Stimulated activated CD4-positive, alpha-beta T cell treated with anti-CD3 and anti-CD28 coated beads, Interleukin-4, amount 100 ng/mL, for 24 hours (primary cell): ENCODE data around the gene SLC12A7.
"Not testable (repeated sequence)": the region's sequence is repeated elsewhere in the genome, so short reads cannot be mapped to it uniquely, and the experiment has no call there.

Experiments used
- DNase-seq: peaks from one replicate; pipeline ENCODE4 v3.0.0-alpha.2; 2020

SLC12A7 gene

DNA sequence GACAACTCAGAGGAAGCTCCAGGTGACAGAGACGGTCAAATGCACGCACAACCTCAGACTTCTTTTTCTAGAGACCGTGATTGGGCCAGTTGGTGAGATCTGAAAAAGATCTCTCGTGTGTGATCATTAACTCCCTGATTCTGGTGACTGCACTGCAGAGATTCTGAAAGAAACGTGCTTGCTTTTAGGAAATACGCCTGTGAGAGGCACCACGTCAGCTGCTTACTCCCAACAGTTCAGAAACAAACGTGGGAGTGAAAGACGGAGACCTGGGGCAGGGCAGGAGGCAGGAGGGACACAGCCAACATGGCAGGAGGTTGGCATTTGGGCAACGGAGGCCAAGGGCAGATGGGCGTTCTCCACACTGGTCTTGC lies 15.9 kb downstream of the SLC12A7 start:
- no peak for DNase-seq

DNA sequence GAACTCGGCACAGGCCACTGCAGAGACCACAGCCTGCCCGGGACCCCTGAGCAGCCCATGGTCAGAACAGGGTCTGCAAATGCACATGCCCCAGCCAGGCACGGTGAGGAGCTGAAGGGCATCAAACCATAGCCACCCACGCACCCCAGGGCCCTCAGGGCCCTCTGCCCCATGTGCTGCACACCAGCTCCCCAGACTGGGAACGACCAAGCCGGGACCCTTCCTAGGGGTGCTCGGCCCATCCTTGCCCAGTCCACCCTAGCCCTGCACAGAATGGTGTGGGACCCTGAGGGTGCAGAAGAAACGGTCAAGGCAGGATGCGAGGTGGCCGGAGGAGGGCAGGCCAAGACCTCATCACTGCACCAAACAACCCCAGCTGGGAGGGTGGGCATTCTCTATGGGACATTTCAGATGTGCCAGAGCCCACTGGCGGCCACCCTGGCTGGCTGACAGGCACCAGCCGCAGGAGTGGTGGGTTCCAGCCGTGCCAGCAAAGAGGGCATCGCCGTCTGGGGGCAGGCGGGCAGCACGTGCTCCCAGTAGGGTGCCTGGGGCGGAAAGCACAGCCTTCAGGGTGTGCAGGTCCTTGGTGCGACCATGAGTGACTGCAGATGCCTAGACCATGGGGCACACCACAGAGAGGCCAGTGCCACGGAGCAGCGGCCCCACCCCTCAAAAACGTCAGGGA lies 16.4 kb downstream of the SLC12A7 start:
- DNase-seq, result no peak

DNA sequence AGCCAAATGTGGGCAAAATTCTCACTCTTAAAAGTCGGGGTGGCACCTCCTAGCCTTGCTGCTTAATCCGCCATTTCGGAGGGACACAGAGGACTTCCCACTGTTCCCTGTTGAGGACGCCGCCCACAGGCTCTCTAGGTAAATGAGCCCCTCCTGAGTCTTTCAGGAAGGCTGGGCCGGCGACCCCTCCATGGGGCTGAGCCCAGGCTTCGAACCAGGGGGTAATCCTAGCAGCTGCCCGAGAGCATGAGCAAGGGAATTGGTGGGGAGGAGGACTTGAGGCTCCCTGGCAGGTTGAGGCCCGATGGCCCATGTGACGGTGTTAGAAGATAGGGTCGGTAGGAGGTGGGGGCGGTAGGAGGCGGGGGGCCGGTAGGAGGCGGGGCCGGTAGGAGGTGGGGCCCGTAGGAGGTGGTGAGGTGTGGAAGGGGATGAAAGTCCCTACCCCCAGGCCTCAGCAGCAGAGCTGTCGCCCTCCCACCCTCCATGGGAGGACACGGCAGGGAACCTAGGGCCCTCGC lies 17.1 kb downstream of the SLC12A7 start:
- DNase-seq, result no peak

DNA sequence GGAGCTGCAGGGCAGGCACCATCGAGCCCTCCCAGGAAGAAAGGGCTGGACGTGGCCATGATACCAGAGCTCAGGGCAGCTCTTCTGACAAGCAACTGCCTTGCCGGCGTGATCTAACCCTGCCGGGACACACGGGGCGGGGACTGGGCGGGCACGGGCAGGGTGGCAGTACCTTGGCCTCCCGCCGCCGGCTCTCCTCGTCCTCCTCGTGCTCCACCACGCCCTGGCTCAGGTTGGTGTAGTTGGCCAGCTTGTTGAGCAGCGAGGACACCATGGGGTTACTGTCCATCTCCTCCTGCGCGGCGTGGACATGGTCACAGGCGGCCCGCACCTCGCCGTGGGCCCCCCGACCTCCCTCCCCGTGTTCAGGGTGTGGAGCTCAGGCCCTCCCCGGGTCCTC lies 18.5 kb downstream of the SLC12A7 start:
- no peak for DNase-seq

DNA sequence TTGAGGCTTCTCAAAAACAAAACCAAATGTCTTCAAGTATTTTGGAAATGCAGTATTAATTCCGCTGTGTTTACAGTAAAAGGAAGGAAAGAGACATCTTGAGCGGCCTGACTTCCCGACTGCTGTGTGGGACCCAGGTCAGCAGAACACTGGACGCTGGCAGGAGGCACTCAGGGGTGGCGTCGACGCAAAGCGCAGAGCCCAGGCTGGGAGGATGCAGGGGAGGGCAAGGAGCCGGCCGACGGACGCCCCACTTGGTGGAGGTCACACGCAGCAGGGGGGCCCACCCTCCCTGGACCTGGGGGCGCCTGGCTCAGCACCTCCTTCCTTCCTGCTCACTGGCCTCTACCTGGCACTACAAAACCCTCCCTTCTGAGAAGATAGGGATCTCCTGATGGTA lies 19.7 kb downstream of the SLC12A7 start:
- no peak for DNase-seq

DNA sequence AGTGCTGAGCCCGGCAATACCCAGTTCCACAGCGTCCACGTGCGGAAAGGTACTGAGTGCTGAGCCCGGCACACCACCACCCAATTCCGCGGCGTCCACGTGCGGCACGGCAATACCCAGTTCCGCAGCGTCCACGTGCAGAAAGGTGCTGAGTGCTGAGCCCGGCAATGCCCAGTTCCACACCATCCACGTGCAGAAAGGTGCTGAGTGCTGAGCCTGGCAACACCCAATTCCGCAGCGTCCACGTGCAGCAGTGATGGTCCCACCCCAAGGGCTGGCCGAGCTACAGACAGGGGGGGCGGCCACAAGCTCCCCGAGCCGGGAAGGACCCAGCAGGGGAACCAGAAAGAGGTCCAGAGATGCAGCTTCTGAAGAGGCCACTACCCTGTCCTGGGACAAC lies 20.2 kb downstream of the SLC12A7 start:
- DNase-seq, result no peak

DNA sequence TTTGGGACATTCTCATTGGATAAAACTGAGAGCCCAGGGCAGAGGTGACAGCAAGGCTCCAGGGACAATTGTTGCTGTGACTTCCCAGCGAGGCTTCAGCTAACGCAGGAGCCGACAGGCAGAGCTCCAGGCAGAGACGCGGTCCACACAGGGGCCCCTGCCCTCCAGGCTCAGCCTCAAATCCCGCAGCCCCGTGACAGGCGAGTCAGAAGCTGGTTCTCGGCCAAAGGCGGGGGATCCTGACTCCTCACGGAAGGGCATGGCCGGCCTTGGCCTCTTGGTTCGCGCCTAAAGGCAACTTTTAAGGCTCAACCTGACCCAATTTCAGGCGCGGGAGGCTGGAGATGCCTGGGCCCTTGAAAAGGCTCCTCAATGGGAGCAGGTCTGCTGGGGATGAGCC lies 21.3 kb downstream of the SLC12A7 start:
- no peak for DNase-seq

DNA sequence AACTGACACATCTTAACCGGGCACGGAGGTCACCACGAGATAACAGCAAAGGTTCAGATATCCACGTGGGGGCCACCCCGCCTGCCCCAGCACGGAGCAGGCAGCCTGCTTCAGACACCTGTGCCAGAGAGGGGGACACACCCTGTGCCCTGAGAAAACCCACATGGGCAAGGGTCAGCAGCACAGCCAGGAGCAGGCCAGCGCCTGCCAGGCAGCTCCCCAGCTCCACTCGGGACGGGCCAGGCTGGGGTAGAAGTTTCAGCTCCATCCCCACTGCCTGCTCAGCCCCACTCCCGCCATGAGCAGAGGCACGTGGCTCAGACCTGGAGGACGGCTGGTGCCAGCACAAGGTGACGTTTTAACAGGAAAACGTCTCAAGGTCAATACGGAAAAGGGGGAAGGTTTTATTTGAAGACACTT lies 22.2 kb downstream of the SLC12A7 start:
- DNase-seq, result no peak

DNA sequence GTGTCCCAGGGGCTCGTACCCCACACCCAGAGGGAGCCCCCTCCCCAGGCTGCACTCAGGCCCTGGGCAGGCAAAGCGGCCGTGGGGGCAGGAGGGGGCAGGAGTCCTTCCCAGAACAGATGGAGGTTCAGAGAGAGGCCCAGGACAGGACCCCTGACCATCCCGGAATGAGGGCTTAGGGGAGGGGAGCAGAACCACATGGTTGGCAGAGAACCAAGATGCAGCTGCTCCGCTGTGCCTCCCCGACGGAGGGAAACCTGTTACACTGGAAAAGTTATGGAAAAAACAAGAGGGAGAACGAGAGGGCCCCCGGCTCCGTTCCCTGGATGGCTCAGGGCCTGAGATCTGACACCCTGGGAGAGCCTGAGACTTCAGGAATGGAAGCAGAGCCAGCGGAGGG lies 22.7 kb downstream of the SLC12A7 start:
- DNase-seq, result no peak

DNA sequence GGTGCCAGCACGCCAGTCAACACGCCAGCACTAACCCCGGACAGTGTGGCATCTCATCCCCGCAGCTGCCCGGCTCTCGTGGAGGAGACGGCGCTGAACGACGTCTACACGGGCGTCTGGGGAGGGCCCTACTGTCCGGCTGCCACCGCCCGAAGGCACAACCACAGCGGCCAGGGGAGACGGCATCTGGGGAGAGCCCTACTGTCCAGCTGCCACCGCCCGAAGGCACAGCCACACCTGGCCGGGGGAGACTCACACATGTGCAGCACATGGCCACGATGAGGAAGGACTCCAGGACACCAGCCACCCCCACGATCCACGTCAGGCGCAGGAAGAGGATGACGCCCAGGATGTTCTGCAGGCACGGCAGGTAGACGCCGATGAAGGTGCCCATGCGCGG lies 23.1 kb downstream of the SLC12A7 start:
- DNase-seq, result no peak

DNA sequence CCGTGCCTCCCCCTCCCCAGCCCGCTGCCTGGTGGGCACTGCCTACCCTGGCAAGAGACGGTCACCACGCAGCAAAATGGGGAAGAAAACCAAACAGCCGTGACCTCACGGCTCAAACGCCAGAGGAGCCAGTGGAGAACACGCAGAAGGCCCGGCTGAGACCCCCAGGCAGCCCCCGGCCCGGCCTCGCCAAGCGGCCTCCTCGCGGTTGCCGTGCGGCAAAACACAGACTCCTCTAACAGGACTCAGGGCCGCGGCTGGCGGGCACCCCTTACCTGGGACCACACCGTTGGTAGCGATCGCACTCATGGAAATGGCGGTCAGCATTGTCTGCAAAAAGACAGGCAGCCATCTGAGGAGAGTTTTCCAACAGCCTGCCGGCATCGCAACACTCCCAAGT lies 23.8 kb downstream of the SLC12A7 start:
- no peak for DNase-seq

DNA sequence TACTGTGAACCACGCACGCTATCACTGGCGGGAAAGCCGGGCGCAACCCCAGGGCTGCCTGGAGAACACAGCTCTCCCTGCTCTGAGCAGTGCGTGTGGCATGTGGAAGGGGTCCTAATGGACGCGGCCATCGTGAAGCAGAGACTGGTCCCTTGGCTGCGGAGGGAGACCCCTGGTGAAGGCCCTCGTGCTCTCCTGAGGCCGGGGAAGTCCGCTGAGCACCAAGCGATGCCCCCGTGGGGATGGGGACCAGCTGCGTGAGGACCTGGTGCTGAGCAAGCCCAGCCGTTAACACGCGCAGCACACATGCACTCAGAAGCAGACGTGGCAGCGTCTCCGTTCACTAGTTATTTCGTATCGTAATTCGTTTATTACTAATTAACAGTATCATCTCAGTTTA lies 24.4 kb downstream of the SLC12A7 start:
- DNase-seq, result no peak

DNA sequence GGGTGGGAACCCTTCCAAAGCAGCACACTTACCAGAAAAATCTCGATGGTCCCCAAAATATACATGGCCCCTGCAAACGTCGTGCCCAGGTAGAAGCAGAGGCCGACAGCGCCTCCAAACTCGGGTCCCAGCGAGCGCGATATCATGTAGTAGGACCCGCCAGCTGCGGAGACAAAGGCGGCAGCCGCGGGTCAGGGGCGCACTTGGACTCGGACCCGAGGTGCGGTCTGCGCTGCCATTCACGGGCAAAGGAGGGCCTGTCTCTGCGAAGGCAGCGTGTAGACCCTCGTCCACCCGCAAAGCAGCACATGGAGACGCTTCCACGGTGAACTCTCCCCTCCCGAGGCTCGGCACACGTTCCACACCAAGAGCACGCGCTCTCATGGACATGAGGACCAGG lies 25.0 kb downstream of the SLC12A7 start:
- DNase-seq, result no peak

DNA sequence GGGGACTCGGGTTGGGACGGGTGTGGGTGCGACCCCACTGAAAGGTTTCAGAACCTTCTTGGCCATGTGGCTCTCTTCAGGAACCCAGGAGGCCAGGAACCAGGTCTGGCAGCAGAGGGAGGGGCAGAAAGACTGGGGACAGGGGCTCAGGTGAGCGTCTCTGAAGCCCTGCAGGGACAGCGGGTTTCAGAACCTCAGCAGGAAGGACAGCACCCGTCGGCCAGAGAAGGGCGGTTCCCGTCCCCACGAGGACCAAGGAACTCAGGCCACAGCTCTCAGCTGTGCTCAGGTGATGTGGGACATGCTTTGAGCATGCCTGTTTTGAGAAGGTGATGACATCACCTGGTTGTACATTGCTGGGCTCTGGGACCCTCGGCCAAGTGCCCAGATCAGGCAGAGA lies 25.7 kb downstream of the SLC12A7 start:
- DNase-seq, result no peak

DNA sequence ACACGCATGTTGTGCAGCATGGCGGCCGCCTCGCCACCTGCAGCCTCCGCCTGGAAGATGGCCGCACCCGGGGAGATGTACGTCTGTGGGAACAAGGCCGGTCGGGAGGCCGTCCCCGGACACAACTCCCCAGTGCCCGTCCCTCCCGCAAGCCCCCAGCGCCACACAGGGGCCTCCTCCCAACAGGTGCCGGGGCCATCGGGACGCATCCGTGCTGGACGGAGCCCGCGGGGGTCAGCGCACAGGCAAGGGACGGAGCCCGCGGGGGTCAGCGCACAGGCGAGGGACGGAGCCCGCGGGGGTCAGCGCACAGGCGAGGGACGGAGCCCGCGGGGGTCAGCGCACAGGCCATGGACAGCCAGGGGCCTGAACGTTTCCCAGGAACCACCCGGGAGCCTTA lies 26.5 kb downstream of the SLC12A7 start:
- DNase-seq, result no peak

DNA sequence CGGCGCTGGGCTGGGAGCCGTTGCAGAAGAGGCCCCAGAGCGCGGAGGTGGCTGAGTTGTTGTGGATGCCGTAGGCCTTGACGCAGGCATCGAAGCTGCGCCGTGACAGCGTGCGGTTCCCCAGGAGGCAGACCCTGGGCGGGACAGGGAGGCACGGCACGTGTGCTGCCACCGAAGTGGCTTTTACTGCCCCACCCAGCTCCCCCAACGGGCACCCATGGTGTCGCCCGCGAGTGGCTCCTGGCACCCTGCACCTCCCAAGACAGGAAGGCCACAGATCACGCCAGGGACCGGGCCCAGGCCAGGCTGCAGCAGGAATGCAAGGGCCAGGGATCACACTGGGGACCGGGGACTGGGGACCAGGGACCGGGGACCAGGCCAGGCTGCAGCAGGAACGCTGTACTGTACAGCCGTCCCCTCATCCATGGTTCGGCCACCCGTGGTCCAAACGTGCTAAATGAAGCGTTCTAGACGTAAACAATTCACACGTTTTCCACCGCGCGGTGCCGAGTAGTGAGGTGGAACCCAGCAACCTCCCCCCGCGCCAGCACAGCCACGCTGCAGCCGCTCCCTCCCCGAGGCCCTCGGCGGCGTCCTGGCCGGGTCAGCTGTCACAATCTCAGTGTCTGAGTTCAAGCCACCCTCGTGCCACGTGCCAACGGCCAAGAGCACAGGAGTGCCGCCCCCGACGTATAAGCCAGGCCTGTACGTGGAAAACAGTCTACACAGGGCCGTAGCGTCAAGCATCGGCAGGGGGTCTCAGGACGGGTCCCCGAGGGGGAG lies 27.8 kb downstream of the SLC12A7 start:
- DNase-seq, result no peak

DNA sequence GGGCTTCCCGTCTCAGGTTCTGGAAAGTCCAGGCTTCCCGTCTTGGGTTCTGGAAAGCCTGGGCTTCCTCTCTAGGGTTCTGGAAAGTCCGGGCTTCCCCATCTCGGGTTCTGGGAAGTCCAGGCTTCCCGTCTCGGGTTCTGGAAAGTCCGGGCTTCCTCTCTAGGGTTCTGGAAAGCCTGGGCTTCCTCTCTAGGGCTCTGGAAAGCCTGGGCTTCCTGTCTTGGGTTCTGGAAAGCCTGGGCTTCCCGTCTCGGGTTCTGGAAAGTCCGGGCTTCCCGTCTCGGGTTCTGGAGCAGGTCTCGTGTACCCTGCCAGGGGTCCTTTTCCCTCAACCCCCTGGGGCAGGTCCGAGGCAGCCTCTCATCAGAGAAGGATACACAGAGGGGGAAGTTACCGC lies 28.8 kb downstream of the SLC12A7 start:
- DNase-seq, result not testable (repeated sequence)

DNA sequence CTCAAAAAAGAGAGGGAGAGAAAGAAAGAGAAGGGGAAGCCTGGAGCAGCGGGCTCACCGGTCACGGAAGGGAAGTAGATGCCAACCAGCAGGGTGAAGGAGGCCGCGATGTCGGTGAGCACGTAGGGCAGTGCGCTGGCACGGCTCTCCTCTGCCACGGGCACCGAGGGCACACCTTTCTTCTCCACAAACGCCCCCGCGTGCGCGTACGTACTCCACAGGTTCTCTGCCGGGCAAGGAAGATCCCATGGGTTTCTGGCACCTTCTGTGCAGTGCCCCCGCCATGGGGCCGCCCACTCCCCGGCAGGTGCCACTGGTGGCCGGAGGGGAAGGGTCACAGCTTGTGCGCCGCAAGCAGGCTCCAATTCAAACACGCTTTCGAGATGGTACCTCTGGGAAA lies 30.3 kb downstream of the SLC12A7 start:
- no peak for DNase-seq

DNA sequence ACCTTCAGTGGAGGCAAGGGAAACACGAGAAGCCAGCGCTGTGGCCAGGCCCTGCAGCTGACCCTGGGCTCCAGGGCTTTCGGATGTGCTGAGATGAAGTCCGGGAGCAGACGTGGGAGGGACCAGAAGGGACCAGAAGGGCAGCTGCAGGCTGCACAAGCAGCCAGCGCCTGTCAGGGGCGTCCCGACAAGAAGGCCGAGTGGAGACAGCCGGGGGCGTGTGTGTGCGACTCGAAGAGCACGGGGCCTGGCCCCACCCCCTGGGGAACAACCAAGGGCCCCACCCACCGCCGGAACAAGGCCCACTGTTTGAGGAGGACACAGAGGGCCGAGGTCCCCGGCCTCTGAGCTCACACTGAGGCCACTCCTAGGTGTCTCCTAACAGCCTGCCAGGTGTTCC lies 31.4 kb downstream of the SLC12A7 start:
- no peak for DNase-seq

DNA sequence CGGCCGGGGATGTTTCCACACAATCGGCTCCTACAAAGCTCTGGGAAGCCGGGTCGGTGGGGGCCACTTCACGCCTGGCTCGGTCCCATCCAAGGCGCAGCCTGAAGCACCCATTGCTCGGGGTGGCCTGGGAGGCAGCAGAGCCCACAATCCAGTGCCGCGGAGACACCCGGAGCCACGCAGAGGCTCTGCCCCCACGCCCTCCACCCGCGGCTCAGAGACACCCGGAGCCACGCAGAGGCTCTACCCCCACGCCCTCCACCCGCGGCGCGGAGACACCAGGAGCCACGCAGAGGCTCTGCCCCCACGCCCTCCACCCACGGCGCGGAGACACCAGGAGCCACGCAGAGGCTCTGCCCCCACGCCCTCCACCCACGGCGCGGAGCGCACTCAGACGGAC lies 31.9 kb downstream of the SLC12A7 start:
- DNase-seq, result no peak

DNA sequence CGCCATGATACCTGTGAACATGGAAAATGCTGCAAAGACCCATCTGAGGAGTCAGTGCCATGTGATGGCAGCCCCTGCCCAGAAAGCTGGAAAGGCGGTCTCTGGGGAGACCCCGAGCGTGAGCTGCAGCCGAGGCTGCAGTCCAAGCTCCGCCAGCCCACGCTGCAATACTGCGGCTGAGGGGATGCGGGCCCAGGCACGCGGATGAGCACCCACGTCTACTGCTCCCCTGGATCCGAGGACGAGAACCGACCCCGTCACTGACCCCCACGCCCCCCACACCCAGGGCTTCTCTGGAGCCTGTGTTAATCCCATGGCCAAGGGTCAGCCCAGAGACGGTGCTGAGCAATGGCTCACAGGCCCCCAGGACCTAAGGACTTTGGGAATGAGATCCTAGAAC lies 32.4 kb downstream of the SLC12A7 start:
- no peak for DNase-seq

DNA sequence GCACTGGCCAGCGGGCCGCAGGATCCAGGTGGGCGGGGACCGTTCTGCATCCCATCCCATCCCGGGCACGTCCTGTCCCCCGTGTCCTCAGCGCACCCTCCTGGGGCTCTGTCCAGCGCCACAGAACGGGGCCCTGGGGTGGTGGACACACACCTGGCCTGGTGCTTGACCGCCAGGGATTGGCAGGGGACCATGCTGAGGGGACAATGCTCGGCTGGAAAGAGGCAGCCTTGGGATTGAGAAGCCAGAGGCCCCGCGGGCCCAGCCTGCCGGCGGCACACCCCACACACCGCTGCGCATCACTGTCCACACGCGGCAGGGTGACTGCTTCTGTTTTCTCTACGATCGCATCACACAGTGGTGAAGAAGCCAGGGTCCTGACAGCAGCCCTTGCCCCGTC lies 33.0 kb downstream of the SLC12A7 start:
- DNase-seq, result no peak

DNA sequence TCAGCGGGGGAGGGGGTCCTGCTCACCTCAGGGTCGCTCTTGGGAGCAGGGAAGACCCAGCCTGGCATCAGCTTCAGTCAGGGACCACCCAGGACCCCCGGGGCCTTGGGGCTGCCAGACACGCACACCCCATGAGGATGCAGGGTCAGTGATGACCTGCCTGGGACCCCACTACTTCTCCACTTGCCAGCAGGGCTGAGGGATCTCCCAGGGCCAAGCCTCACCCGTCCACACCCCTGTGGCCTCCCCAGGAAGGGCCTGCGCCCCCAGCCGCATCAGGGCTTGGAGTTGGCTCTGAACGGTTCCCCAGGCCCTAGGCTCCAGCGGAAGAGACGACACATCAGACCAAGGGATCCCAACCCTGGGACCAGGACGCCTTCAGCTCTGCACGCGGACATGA lies 33.7 kb downstream of the SLC12A7 start:
- DNase-seq, result no peak

DNA sequence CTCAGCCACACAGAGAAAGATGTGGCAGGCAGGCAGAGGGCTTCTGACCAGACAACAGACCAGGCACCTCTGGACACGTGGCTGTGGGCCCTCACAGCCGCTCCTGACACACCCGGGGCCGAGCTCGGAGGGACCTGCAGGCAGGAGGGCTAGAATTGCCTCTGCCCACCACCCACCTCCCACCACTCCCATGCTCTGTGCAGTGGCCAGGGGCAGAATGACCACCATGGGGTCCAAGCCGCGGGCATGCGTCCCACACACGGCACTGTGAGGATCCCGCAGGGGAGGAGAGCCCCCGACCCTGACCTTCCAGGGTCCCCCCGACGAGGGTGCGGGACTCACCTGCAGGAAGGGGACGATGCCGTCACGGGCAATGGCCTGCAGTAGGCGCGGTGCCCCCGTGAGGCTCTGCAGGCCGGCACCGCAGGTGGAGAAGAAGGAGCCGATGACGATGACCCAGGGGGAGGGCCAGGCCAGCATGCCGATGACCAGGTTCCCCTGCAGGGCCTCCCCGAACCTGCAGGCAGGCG lies 34.3 kb downstream of the SLC12A7 start:
- no peak for DNase-seq
